Caco-2 (cell line): ENCODE results near the gene EVA1C. TPM values are rescaled to one million over a fixed set of nuclear protein-coding genes. Genes with fewer than 3 reads are reported as not detected.
A peak's percentile ranks its signal among the peaks of the same experiment; 100 is the strongest.

Experiments used
- BruUV-seq: library from RNA; stranded (reverse); fragments of 400-500 nt; replicated peaks from 2 replicates; lab custom pipeline; 2021; lab: Mats Ljungman, UMichigan
- CTCF ChIA-PET: fragments of 300-600 bp; sonication (Branson Sonifier 250); formaldehyde crosslinking; loops from one replicate; lab custom pipeline; 2022; ENCODE audit warnings: antibody characterized with exemption; lab: Charles Lee
- POLR2A ChIA-PET: fragments of 300-600 bp; sonication (Branson Sonifier 250); formaldehyde crosslinking; loops from one replicate; lab custom pipeline; 2022; ENCODE audit warnings: antibody characterized with exemption; lab: Charles Lee
- DNase-seq, 2 experiments: peaks; one replicate each; pipeline versions ENCODE4 v3.0.0 to v3.0.0-alpha.2; 2020 to 2022
- H3K27me3 ChIP-seq: replicated peaks from 2 replicates; pipeline ENCODE4 v1.6.0; 2011; ENCODE audit warnings: low read length; ENCODE audit not compliant: control insufficient read depth, insufficient read depth
- H3K36me3 ChIP-seq: 2 replicates; pipeline ENCODE4 v1.5.1; 2011; ENCODE audit warnings: low read length; ENCODE audit not compliant: control insufficient read depth, insufficient read depth
- H3K4me1 ChIP-seq: fragments of 250-450 bp; sonication (Bioruptor Pico); 2 replicates; pipeline ENCODE4 v1.5.1; 2020; ENCODE audit warnings: mild to moderate bottlenecking
- H3K4me3 ChIP-seq: 2 replicates; pipeline ENCODE4 v1.5.1; 2011; ENCODE audit warnings: low read depth, mild to moderate bottlenecking, control low read depth, low read length
- H3K9me3 ChIP-seq: fragments of 250-450 bp; sonication (Bioruptor Pico); 2 replicates; pipeline ENCODE4 v1.5.1; 2020; ENCODE audit warnings: mild to moderate bottlenecking, moderate library complexity
- H3K27ac Mint-ChIP-seq: one replicate; pipeline ENCODE4 v1.8.0; 2022; ENCODE audit warnings: mixed read lengths; ENCODE audit not compliant: unreplicated experiment
- H3K27me3 Mint-ChIP-seq: one replicate; pipeline ENCODE4 v1.8.0; 2022; ENCODE audit warnings: mixed read lengths; ENCODE audit not compliant: insufficient read depth, unreplicated experiment
- H3K36me3 Mint-ChIP-seq: one replicate; pipeline ENCODE4 v1.8.0; 2022; ENCODE audit warnings: mild to moderate bottlenecking, mixed read lengths; ENCODE audit not compliant: insufficient read depth, unreplicated experiment
- H3K4me1 Mint-ChIP-seq: one replicate; pipeline ENCODE4 v1.8.0; 2022; ENCODE audit warnings: low read depth, mixed read lengths; ENCODE audit not compliant: unreplicated experiment
- H3K4me3 Mint-ChIP-seq: one replicate; pipeline ENCODE4 v1.8.0; 2022; ENCODE audit warnings: mild to moderate bottlenecking, moderate library complexity, mixed read lengths; ENCODE audit not compliant: unreplicated experiment
- H3K9me3 Mint-ChIP-seq: one replicate; pipeline ENCODE4 v1.8.0; 2022; ENCODE audit warnings: mixed read lengths; ENCODE audit not compliant: unreplicated experiment
- CTCF ChIP-seq, 2 experiments: fragments of 200-600 bp in 1 of 2; IDR thresholded peaks; 1 replicate in 1 of 2; 2 replicates in 1 of 2; pipeline versions ENCODE4 v1.5.1 to v1.8.0; 2011 to 2022; ENCODE audit warnings: antibody characterized with exemption in 1 of 2, control low read depth in 1 of 2, inconsistent platforms in 1 of 2, low read depth in 1 of 2, low read length in 1 of 2, mild to moderate bottlenecking in 1 of 2, moderate library complexity in 1 of 2; ENCODE audit not compliant: insufficient read depth in 1 of 2, severe bottlenecking in 1 of 2, unreplicated experiment in 1 of 2
- intact Hi-C: fragments of 100-400 bp; cut with micrococcal nuclease; formaldehyde crosslinking; loops from one replicate; pipeline ENCODE4 v1.10.0; 2022; ENCODE audit not compliant: unreplicated experiment
- total RNA-seq: library from RNA; stranded (reverse); gene quantifications from 2 replicates; pipeline ENCODE4 v1.2.3, GENCODE V29; 2022

EVA1C gene
- total RNA-seq, 1 experiment from 2014 or later: not detected

- CTCF ChIA-PET: no interaction called here
- H3K27me3 ChIP-seq: peaks cover 3% of the 10 kb centered on the region; the same call in 1 of the 2 replicates
- no peak overlapping the region for H3K27ac Mint-ChIP-seq
- peaks cover 6% of the 10 kb centered on the region for H3K36me3 Mint-ChIP-seq
- no peaks in the 10 kb centered on the region for H3K36me3 ChIP-seq
- H3K4me3 Mint-ChIP-seq: no peak overlapping the region
- TF ChIP-seq CTCF (IDR thresholded peaks at IDR 0.05; ENCODE audit: insufficient read depth in 1 of 2, low read depth in 1 of 2, low read length in 1 of 2, severe bottlenecking in 1 of 2, unreplicated experiment in 1 of 2): no peak
- peaks cover 16% of the 10 kb centered on the region for H3K4me1 ChIP-seq
- H3K4me3 ChIP-seq: no peak overlapping the region
- peaks cover 6% of the 10 kb centered on the region for H3K4me1 Mint-ChIP-seq
- H3K9me3 ChIP-seq: no peaks in the 10 kb centered on the region
- H3K9me3 Mint-ChIP-seq: no peaks in the 10 kb centered on the region
- peaks cover 26% of the 10 kb centered on the region for H3K27me3 Mint-ChIP-seq
- no peak for DNase-seq
- no TSS peak for BruUV-seq
- intact Hi-C loops: no loop called here
- POLR2A ChIA-PET: no interaction called here
These were observed 2.2 kb upstream of the EVA1C start for GRCh38 chr21:32410291-32410690.

GRCh38 chr21:32410916-32411315, 1.6 kb upstream of the EVA1C start:
- TF ChIP-seq CTCF (IDR thresholded peaks at IDR 0.05; ENCODE audit: insufficient read depth in 1 of 2, low read depth in 1 of 2, low read length in 1 of 2, severe bottlenecking in 1 of 2, unreplicated experiment in 1 of 2): no peak
- H3K36me3 ChIP-seq: no peaks in the 10 kb centered on the region
- H3K4me1 ChIP-seq: peaks cover 16% of the 10 kb centered on the region
- DNase-seq: no peak
- H3K9me3 ChIP-seq: no peaks in the 10 kb centered on the region
- Mint-ChIP-seq H3K9me3 (no peaks in the 10 kb centered on the region), H3K36me3 (peaks cover 6% of the 10 kb centered on the region), H3K27ac (no peak overlapping the region), H3K4me1 (peaks cover 6% of the 10 kb centered on the region), H3K4me3 (no peak overlapping the region), H3K27me3 (peaks cover 32% of the 10 kb centered on the region)
- peaks cover 3% of the 10 kb centered on the region; the same call in 1 of the 2 replicates for H3K27me3 ChIP-seq
- H3K4me3 ChIP-seq: no peak overlapping the region
- BruUV-seq: no TSS peak
- ChIA-PET CTCF (no interaction called here), POLR2A (no interaction called here)
- intact Hi-C loops: no loop called here

- DNase-seq: peak in 1 of 2 experiments; percentile 11
- H3K4me3 ChIP-seq: peak overlapping the region; percentile 38
These were observed 950 bp upstream of the EVA1C start for GRCh38 chr21:32411350-32412161.

More at GRCh38 chr21:32411350-32412161, 950 bp upstream of the EVA1C start:
- peaks cover 6% of the 10 kb centered on the region for H3K4me1 Mint-ChIP-seq
- H3K4me3 Mint-ChIP-seq: peak overlapping the region; percentile 75
- Histone ChIP-seq H3K36me3 (no peaks in the 10 kb centered on the region), H3K4me1 (peaks cover 16% of the 10 kb centered on the region), H3K9me3 (no peaks in the 10 kb centered on the region), H3K27me3 (peaks cover 3% of the 10 kb centered on the region; the same call in 1 of the 2 replicates)
- no peak for TF ChIP-seq CTCF (IDR thresholded peaks at IDR 0.05; ENCODE audit: insufficient read depth in 1 of 2, low read depth in 1 of 2, low read length in 1 of 2, severe bottlenecking in 1 of 2, unreplicated experiment in 1 of 2)
- H3K27me3 Mint-ChIP-seq: peaks cover 34% of the 10 kb centered on the region
- POLR2A ChIA-PET: no interaction called here
- H3K36me3 Mint-ChIP-seq: peaks cover 6% of the 10 kb centered on the region
- intact Hi-C loops: no loop called here
- H3K27ac Mint-ChIP-seq: no peak overlapping the region
- H3K9me3 Mint-ChIP-seq: no peaks in the 10 kb centered on the region
- no TSS peak for BruUV-seq
- CTCF ChIA-PET: no interaction called here
